ENCODE measurements around the gene PLCH2.

DNA sequence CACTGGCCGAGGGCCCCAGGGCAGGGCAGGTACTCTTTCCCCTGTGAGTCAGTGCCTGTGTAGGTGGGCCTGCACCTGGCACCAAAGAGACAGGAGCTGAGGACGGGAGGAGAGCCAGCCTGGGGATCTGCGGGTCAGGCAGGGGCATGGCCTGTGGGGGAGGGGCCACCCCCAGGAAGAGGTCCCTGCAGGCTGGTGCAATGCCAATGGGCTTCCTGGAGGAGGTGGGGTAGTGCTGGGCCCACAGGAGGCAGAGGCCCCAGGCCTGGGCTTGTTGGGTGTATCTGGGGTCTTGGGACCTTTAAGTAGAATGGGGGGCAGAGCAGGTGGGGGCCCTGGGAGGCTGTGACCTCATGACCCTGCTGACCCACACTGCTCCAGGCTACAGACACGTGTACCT is 23.2 kb downstream of the PLCH2 start:
- TF ChIP-seq GATA3 (IDR thresholded peaks at IDR 0.05; ENCODE audit: low read depth, low read length) (no peak), GATA2 (IDR thresholded peaks at IDR 0.05; ENCODE audit: low read depth, low read length) (no peak)

Data from SH-SY5Y (cell line).